Measurements from ENCODE around the gene RAB11FIP3. TPM values are rescaled to one million over a fixed set of nuclear protein-coding genes. Genes with fewer than 3 reads are reported as not detected.
"Not testable (repeated sequence)": the region's sequence is repeated elsewhere in the genome, so short reads cannot be mapped to it uniquely, and the experiment has no call there.

The RAB11FIP3 gene
- total RNA-seq, 1 donor from 2014 or later, result 33.3 TPM

- intact Hi-C loops (cut with micrococcal nuclease), result no loop called here
Observed at GRCh38 chr16:463071-463470, 37.6 kb downstream of the RAB11FIP3 start.

DNA sequence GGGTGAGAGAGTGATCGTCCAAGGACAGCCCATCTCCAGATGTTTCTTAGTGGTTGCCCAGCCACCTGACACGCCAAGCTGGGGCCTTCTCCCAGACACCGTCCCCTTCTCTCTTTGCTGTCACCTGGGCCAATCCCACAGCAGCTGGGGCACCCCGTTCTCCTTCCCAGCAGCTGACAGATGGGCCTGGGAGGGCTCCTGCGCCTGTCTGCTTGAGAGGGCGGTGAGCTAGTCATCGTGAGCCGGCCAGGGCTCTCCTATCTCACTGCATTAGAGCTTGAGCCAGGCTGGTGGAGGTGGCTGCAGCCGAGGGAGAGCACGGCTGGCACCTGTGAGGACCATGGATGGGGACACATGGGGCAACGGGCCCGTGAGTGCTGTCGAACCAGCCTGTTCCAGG lies 41.2 kb downstream of the RAB11FIP3 start:
- intact Hi-C loops (cut with micrococcal nuclease), result no loop called here

GRCh38 chr16:467249-467871 lies 41.9 kb downstream of the RAB11FIP3 start:
- intact Hi-C loops (cut with micrococcal nuclease), result not testable (repeated sequence)

DNA sequence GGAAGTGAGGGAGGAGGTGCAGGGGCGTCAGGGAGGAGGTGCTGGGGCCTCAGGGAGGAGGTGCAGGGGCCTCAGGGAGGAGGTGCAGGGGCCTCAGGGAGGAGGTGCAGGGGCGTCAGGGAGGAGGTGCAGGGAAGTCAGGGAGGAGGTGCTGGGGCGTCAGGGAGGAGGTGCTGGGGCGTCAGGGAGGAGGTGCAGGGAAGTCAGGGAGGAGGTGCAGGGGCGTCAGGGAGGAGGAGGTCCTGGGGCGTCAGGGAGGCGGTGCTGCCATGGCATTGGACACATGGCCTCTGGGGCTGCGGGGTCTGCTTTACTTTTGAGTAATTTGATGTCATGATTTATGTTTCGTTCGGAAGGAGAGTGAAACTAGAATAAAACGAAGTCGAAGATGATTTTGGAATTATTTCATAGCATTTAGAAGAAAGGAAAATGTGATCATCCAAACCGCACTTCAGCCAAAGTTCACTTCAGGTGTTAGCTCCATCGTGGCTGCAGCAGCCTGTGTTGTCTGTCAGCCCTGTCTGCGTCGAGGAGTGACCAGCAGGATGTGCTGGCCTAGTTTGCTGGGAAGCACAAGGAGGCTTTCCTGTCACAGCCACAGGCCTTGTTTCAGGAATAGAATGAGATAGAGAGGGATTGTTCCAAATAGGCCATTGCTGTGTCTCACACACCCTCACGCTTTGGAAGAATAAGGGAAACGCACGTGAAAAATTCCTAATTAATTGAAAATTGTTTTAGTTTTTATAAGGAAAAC lies 42.8 kb downstream of the RAB11FIP3 start:
- intact Hi-C loops (cut with micrococcal nuclease), result no loop called here

GRCh38 chr16:469459-469858 lies 44.0 kb downstream of the RAB11FIP3 start:
- intact Hi-C loops (cut with micrococcal nuclease), result not testable (repeated sequence)

- intact Hi-C loops (cut with micrococcal nuclease), result no loop called here
Observed at GRCh38 chr16:470418-470817, 45.0 kb downstream of the RAB11FIP3 start.

- intact Hi-C loops (cut with micrococcal nuclease), result no loop called here
Observed at GRCh38 chr16:471353-472198, 46.1 kb downstream of the RAB11FIP3 start.

GRCh38 chr16:472199-472504 lies 46.7 kb downstream of the RAB11FIP3 start:
- intact Hi-C loops (cut with micrococcal nuclease), result no loop called here

GRCh38 chr16:473046-474043 lies 47.9 kb downstream of the RAB11FIP3 start:
- intact Hi-C loops (cut with micrococcal nuclease), result no loop called here

GRCh38 chr16:474420-475122 lies 49.1 kb downstream of the RAB11FIP3 start:
- intact Hi-C loops (cut with micrococcal nuclease), result no loop called here

- intact Hi-C loops (cut with micrococcal nuclease), result no loop called here
Observed at GRCh38 chr16:476039-476438, 50.6 kb downstream of the RAB11FIP3 start.

DNA sequence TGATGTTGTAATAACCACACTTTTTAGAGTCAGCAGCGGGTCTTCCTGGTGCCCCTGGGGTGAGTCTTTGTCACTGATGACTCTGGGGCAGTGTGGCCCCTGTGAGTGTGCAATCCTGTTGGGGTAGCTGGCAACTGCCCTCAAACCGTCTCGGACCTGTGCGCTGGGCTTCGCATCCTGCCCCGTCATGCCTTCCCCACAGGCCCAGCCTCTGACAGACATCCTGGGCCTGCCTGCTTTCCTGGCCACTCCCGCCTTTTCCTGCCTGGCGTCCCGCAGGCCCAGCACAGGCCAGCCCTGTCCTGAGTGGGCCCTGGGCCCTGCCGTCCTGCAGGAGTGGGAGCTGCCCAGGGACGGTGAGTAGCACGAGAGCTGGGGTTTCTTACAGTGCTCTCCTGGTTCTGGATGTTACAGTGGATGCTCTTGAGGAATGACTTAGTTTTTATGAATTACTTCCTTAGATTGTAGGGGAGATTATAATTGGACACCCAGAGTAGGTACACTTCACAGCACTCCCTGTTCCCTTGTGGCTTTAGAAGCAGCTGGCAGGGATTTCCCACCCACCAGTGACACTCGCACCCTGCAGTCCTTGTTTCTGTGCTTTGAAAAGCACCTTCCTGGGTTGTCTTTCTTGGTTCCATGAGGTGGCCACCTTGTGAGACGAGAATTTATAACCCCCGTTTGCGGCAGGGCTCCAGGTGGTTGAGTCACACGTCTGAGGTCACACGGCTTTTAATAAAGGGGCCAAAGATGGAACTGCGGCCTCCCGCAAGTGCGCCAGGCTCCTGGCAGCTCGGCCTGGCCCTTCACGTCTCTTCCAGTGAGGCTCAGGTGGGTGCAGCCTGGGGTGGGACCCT lies 52.1 kb downstream of the RAB11FIP3 start:
- intact Hi-C loops (cut with micrococcal nuclease), result no loop called here

- intact Hi-C loops (cut with micrococcal nuclease), result not testable (repeated sequence)
Observed at GRCh38 chr16:478287-478686, 52.8 kb downstream of the RAB11FIP3 start.

- intact Hi-C loops (cut with micrococcal nuclease), result no loop called here
Observed at GRCh38 chr16:482468-483185, 57.2 kb downstream of the RAB11FIP3 start.

GRCh38 chr16:483341-484075 lies 58.1 kb downstream of the RAB11FIP3 start:
- intact Hi-C loops (cut with micrococcal nuclease), result no loop called here

GRCh38 chr16:489606-490005 lies 64.2 kb downstream of the RAB11FIP3 start:
- intact Hi-C loops (cut with micrococcal nuclease), result no loop called here

DNA sequence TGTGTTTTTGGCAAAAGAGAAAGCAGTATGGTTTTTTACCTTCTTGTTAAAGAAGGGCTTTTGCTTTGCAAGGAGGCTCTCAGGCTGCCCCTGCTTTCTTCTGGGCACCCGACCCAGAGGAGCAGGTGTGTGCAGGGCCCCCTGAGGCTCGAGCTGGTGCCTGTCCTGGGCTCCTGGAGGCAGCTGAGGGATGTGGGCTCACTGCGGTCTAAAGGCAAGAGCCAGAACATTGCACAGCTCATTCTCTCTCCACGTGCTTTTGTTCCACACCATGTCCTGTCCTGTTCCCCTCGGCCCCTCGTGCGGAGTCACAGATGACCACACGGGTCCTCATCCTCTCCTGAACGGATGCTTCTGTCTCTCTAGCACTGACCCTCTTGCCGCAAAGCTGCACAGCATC lies 65.3 kb downstream of the RAB11FIP3 start:
- intact Hi-C loops (cut with micrococcal nuclease), result no loop called here

Data from T-helper 2 cell treated with Interferon-gamma antibody and Interleukin-4, amounts not matched to agents 100 ng/mL and 5 ng/mL, for 36 hours (primary cell).